H1 (cell line): ENCODE results near the gene PPP1R7. TPM values are rescaled to one million over a fixed set of nuclear protein-coding genes. Genes with fewer than 3 reads are reported as not detected.

Experiments
- TEAD4 ChIP-seq: IDR thresholded peaks from 2 replicates; pipeline ENCODE4 v1.6.1; 2012; ENCODE audit warnings: low read depth, low read length, inconsistent platforms, mixed read lengths
- polyA plus RNA-seq, 7 experiments: library from polyadenylated mRNA; depleted of rRNA in 3 of 7; stranded (reverse) in 5 of 7; unstranded in 2 of 7; fragments of >200 nt in 5 of 7; fragments of 200-250 nt in 2 of 7; gene quantifications; 1 replicate in 5 of 7; 2 replicates in 1 of 7; 4 replicates in 1 of 7; pipeline versions ENCODE4 v1.2.1 to v1.2.3, GENCODE V29; 2011 to 2013; ENCODE audit warnings: missing spikeins in 2 of 7, mixed read lengths in 2 of 7
- total RNA-seq: library from RNA; stranded (reverse); fragmentation: NEBNext Ultra II Directional; extraction: Animal tissue kit (Norgen Biotek cat#: 25700); gene quantifications from 2 replicates; pipeline ENCODE4 v1.2.1, GENCODE V29; 2021

The PPP1R7 gene
- total and polyA plus RNA-seq, 2 of the 8 experiments (the other 6 are each of a cell fraction or from before 2014, with no cell fraction given), result 22.2 to 64.0 TPM

GRCh38 chr2:241168366-241168765 is 18.1 kb downstream of the PPP1R7 start (continued):
- TF ChIP-seq TEAD4, result no peak
